Fibroblast of the aortic adventitia (primary cell): ENCODE measurements around the gene ADAMTSL4. TPM values are rescaled to one million over a fixed set of nuclear protein-coding genes. Genes with fewer than 3 reads are reported as not detected.
A peak's percentile ranks its signal among the peaks of the same experiment; 100 is the strongest.

Experiments used
- DNase-seq: peaks from one replicate; pipeline ENCODE4 v3.0.0-alpha.2; 2010; ENCODE audit warnings: low read depth
- H3K4me3 ChIP-seq: 2 replicates; pipeline ENCODE4 v1.5.1; 2011; ENCODE audit warnings: low read depth, mild to moderate bottlenecking, control low read depth, low read length, moderate library complexity
- total RNA-seq: library from RNA; depleted of rRNA; stranded (reverse); fragments of >200 nt; gene quantifications from 2 replicates; pipeline ENCODE4 v1.2.3, GENCODE V29; 2012; ENCODE audit warnings: low replicate concordance
- TF ChIP-seq, protein P1 (sequence below): IDR thresholded peaks from 2 replicates; pipeline ENCODE4 v1.5.1; 2011; ENCODE audit warnings: mild to moderate bottlenecking, low read length, control low read depth, inconsistent platforms; ENCODE audit not compliant: insufficient read depth

Gene ADAMTSL4
- total RNA-seq, 1 donor, result 13.0 TPM

DNA sequence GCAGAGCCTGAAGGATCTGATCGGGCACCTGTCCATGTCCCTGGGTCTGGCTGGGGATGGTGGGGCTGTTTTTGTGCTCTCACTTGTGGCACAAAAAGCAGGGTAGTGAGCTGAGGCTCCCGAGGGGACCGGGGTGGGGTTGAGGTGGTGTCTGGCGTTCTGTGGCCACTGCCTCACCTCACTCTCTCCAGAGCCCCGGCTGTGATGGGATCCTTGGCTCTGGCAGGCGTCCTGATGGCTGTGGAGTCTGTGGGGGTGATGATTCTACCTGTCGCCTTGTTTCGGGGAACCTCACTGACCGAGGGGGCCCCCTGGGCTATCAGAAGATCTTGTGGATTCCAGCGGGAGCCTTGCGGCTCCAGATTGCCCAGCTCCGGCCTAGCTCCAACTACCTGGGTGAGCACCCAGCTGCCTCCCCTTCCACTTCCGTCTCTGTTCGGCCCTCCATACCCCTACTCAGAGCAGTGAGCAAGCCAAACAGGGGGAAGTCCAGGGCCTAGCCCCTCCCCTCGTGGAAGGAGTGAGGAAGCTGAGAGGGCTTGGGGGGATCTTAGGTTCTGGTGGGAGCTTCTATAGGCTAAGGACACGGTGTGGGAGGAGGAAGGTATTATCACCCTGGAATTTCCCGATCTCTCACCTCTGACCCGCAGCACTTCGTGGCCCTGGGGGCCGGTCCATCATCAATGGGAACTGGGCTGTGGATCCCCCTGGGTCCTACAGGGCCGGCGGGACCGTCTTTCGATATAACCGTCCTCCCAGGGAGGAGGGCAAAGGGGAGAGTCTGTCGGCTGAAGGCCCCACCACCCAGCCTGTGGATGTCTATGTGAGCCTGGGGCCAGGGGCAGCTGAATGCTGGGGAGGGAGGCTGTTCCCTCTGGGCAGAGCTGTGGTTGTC lies 7.0 kb downstream of the ADAMTSL4 start:
- H3K4me3 ChIP-seq, result no peak overlapping the region
- TF ChIP-seq, protein P1, sequence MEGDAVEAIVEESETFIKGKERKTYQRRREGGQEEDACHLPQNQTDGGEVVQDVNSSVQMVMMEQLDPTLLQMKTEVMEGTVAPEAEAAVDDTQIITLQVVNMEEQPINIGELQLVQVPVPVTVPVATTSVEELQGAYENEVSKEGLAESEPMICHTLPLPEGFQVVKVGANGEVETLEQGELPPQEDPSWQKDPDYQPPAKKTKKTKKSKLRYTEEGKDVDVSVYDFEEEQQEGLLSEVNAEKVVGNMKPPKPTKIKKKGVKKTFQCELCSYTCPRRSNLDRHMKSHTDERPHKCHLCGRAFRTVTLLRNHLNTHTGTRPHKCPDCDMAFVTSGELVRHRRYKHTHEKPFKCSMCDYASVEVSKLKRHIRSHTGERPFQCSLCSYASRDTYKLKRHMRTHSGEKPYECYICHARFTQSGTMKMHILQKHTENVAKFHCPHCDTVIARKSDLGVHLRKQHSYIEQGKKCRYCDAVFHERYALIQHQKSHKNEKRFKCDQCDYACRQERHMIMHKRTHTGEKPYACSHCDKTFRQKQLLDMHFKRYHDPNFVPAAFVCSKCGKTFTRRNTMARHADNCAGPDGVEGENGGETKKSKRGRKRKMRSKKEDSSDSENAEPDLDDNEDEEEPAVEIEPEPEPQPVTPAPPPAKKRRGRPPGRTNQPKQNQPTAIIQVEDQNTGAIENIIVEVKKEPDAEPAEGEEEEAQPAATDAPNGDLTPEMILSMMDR, result no peak
- DNase-seq, result no peak

DNA sequence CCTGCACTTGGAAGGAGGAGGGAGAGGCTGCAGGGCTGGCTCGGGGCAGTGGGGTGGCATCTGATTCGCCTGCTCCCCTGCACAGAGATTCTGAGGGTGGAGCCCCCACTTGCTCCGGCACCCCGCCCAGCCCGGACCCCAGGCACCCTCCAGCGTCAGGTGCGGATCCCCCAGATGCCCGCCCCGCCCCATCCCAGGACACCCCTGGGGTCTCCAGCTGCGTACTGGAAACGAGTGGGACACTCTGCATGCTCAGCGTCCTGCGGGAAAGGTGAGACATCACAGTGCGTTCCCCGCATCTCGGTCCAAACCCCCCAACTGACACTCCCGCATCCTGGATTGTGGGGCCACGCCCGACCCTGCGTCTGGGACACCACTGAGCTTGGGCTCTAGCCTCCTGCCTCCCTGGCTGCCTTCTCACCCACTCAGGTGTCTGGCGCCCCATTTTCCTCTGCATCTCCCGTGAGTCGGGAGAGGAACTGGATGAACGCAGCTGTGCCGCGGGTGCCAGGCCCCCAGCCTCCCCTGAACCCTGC lies 7.9 kb downstream of the ADAMTSL4 start:
- TF ChIP-seq, protein P1, result no peak
- DNase-seq, result no peak
- no peak overlapping the region for H3K4me3 ChIP-seq

DNA sequence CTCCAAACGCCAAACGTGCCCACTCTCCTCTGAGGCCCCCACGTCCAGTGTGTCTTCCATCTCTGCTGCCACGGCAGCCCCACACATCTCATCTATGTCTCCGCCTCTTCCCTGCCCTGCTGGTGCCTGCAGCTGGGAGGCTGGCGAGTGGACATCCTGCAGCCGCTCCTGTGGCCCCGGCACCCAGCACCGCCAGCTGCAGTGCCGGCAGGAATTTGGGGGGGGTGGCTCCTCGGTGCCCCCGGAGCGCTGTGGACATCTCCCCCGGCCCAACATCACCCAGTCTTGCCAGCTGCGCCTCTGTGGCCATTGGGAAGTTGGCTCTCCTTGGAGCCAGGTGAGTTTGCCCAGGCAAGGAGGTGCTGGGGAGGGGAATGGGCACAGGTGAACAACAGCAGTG lies 8.6 kb downstream of the ADAMTSL4 start:
- TF ChIP-seq, protein P1, result no peak
- DNase-seq, result no peak

DNA sequence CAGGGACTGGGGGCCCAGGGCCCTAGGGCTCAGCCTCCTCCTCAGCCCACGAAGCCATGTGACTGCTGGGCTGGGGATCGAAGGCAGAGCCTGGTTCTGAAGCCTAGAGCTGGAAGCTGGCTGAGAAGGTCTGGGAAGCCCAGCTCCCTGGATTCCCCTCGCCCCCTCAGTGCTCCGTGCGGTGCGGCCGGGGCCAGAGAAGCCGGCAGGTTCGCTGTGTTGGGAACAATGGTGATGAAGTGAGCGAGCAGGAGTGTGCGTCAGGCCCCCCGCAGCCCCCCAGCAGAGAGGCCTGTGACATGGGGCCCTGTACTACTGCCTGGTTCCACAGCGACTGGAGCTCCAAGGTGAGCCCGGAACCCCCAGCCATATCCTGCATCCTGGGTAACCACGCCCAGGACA lies 9.1 kb downstream of the ADAMTSL4 start:
- TF ChIP-seq, protein P1, result no peak
- DNase-seq, result no peak
- peak overlapping the region; percentile 28 for H3K4me3 ChIP-seq

More for the DNA sequence above, 8.6 kb downstream of the ADAMTSL4 start:
- H3K4me3 ChIP-seq, result no peak overlapping the region

DNA sequence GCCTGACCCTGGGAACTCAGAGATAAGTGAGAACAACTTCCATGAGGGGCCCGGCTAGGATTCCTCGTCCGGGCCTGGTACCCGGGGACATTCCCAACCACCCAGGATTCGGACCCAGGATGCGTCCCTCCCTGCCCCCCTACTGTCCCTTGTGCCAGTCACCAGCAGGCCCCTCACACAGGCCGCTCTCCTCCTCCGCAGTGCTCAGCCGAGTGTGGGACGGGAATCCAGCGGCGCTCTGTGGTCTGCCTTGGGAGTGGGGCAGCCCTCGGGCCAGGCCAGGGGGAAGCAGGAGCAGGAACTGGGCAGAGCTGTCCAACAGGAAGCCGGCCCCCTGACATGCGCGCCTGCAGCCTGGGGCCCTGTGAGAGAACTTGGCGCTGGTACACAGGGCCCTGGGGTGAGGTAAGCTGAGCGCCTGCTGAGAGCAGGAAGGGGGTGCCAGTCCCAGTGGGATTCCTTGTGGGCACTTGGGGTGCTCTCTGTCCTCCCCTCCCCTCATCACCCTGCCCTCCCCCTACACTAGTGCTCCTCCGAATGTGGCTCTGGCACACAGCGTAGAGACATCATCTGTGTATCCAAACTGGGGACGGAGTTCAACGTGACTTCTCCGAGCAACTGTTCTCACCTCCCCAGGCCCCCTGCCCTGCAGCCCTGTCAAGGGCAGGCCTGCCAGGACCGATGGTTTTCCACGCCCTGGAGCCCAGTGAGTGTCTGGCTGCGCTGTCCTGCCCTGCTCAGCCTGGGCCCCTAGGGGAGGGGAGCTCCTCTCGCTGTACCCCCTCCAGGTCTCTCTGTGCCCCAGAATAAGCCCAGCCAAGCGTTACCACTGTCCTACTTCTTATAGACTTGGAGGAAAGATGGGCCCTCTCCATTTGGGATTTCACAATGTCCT lies 9.8 kb downstream of the ADAMTSL4 start:
- DNase-seq, result no peak
- TF ChIP-seq, protein P1, result no peak
- H3K4me3 ChIP-seq, result peak overlapping the region; percentile 28

DNA sequence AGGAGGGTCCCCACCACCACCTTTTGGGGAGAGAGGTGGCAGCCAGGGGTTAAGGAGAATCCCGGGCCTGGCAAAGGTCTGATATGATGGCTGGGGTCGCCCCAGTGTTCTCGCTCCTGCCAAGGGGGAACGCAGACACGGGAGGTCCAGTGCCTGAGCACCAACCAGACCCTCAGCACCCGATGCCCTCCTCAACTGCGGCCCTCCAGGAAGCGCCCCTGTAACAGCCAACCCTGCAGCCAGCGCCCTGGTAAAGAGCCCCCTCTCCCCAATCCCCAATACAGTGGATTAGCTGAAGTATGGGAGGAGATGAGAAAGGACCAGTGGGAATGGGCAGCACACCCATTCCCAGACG lies 10.4 kb downstream of the ADAMTSL4 start:
- TF ChIP-seq, protein P1, result no peak
- H3K4me3 ChIP-seq, result no peak overlapping the region
- DNase-seq, result no peak
